ENCODE measurements around the gene ANKRD45.
A peak's percentile ranks its signal among the peaks of the same experiment; 100 is the strongest.
"Not testable (repeated sequence)": the region's sequence is repeated elsewhere in the genome, so short reads cannot be mapped to it uniquely, and the experiment has no call there.

ANKRD45 gene

DNA sequence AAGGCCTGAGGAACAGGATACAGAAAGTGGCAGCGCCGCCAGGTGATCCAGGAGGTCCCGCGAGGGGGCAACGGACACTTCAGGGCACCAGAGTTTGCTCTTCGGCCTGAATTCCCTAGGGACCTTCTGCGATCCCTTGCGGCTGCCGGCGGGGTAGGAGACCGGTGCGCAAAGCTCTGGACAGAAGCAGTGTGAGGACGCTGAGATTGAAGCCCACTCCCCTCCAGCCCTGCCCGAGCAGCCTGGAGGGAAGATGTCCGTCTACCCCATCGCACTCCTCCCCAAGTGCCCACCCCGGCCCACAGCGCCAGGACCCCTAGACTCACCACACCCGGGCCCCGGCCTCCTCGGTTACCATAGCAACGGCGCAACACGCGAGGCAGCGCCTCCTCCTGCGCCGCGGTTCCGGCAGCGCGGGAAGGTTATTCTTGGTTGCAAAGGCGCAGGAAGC is at the start of gene ANKRD45:
Gene ANKRD45 (minus strand): TSS at position 361 of the 451 bp plus-strand sequence. CDS start 10,433 bp downstream, outside the sequence.
- peak; percentile 1 for DNase-seq

GRCh38 chr1:173717238-173717637 is 47.6 kb upstream of the ANKRD45 start:
- no peak for DNase-seq

DNA sequence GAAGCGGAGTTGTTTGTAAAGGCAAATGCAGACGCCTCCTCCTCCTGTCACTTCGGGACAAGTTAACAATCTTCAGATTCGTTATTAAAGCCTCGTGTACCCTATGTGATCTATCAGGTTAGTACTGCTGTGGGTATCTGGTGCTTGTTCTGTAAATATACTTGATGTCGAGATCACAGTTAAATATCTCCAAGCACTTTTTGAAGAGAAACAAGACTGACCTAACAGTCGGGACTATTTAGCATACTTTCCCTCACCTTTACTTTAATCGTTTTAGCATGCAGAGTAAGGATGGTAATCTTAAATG is 45.8 kb upstream of the ANKRD45 start:
- no peak for DNase-seq

DNA sequence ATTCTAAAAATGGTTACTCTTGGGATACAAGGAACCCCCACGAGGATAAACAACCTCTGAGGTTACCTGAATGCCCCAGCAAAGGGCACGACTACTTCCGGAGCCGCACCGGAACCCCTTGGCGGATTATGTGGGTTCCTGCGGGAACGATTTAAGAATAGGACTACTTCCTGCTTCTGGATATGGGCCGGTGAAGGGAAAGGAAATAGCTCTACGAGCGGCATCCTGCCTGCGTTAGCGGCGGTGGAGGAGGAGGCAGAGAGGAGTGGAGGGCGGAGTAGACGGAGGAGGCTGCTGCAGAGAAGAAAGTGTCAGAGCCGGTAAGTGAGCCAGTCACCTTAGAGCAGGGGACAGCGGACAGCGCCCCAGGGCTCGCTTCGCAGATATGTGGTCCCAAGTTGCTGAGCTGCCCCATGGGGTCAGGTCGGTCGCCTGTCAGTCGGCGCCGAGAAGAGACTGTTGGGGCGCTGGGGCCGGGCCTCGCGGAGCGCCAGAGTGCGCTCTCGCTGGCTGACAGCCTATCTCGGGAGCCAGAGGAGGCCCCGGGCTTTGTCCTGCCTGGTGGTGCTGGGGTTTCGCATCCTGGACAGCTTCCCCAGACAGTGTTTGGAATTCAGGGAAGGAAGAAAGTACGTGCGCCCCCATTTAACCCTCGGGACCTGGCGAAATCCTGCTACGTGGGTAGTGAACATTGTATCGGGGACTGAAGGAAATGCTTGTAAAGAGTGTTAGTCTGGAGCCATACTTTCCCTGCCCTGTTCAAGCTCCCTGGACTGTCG is 45.3 kb upstream of the ANKRD45 start, which contains the start of gene KLHL20:
Gene KLHL20 (plus strand): TSS at position 223 of the 779 bp plus-strand sequence. CDS start 1,063 bp downstream, outside the sequence.
- DNase-seq = peak; percentile 69

GRCh38 chr1:173714441-173714758 is 44.7 kb upstream of the ANKRD45 start:
- no peak for DNase-seq

GRCh38 chr1:173708787-173709186 is 39.1 kb upstream of the ANKRD45 start:
- no peak for DNase-seq

DNA sequence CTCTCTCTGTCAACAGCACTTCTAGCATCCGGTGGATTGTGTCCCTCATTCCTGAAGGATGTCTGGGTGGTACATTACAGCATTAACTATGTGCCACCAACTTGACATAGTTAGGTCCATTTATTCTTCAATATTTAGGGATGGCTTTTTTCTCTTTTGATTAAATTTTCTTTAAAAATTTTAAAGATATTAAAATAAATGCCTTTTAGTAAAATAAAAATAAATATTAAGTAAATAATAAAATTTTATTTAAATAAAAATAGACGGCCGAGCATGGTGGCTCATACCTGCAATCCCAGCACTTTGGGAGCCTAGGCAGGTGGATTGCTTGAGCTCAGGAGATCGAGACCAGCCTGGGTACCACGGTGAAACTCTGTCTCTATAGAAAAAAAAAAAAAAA is 35.5 kb upstream of the ANKRD45 start:
- no peak for DNase-seq

- no peak for DNase-seq
Observed at GRCh38 chr1:173702736-173703135, 33.1 kb upstream of the ANKRD45 start.

- DNase-seq = not testable (repeated sequence)
Observed at GRCh38 chr1:173701299-173701698, 31.6 kb upstream of the ANKRD45 start.

DNA sequence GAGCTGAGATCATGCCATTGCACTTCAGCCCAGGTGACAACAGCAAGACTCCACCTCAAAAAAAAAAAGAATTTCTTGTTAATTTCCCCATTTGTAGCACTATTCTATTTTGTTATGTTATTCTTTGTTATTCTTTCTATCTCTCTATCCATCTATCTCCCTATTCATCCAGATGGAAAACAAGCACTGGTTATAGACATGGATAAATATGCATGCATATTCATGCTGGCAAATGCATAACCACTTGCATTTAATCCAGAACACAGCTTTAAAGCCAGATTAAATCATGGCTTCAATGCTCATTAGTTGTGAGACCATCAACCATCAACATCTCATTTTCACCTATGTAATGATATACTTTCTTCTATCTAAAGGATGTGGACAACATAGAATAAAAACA is 23.6 kb upstream of the ANKRD45 start:
- DNase-seq = no peak

- DNase-seq = no peak
Observed at GRCh38 chr1:173688300-173688699, 18.6 kb upstream of the ANKRD45 start.

DNA sequence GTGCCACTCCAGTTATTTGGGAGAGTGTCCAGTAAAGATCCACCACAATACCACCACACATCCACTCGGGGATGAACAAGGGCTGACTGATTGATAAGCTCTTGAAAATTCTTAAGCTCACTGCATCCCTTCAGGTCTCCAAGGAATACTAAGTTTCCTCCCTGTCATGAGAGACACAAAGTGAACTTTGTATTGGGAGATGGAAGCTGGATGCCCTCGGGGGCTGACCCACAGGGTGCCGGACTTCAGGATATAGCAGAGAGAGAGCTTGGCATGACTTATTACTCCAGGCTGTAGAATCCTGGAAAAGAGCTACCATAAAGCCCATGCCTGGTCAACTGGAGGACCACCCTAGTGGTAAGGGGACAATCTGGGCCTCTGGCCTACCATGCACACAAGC is 15.5 kb upstream of the ANKRD45 start:
- DNase-seq = not testable (repeated sequence)

DNA sequence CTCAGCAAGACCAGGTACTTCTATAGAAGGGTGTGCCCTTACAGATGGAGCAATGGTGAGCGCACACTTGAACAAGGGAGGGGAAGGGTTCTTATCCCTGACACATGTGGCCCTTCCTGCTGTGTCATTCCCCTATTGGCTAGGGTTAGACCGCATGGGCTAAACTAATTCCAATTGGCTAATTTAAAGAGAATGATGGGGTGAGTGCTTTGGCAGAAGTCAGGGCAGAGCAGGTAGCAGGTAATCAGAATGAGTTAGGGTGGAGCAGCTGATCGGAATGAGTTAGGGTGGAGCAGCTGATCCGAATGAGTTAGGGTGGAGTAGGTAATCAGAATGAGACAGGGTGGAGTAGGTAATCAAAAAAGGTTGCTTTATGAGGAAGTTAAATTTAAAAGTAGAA is 14.2 kb upstream of the ANKRD45 start:
- not testable (repeated sequence) for DNase-seq

DNA sequence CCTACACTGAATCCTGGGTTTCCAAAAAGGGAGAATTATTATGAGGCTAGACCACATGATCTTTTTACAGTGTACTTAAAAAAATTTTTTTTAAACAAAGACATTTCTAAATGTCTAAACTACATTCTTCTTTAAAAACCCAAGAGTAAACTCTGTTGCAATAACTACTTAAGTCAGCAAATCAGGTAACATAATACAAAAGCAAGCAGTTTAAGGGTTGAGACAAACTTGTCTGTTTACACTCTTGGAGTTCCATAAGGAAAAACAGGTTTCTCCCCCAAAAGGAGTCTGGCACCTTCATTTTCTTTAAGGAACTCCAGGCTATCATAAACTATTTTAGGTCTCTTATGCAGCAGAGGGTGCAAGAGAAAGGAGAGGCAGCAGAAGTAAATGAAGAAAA is 12.5 kb upstream of the ANKRD45 start:
- DNase-seq = no peak

GRCh38 chr1:173680152-173680551 is 10.5 kb upstream of the ANKRD45 start:
- DNase-seq = not testable (repeated sequence)

GRCh38 chr1:173674496-173674895 is 4.8 kb upstream of the ANKRD45 start:
- not testable (repeated sequence) for DNase-seq

- DNase-seq = no peak
Observed at GRCh38 chr1:173666646-173667045, 3.0 kb downstream of the ANKRD45 start.

DNA sequence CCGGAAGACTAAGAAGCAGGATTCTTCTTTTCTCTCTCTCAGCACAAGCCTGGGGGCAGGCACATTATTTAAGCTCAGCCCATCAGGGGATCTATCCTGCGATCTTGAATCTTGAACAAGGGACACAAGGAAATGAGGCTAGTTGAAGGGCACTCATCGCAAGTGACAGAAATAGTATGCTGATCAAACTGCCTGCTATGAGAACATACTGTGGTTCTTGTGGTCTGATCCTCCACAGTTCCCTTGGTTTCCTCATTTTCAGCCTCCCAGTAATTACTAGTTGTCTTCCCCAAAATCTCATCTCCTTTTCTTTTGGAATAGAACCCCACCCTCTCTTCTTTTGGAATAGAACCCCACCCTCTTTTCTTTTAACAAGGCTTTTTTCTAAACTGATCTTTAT is 6.5 kb downstream of the ANKRD45 start:
- DNase-seq = no peak

DNA sequence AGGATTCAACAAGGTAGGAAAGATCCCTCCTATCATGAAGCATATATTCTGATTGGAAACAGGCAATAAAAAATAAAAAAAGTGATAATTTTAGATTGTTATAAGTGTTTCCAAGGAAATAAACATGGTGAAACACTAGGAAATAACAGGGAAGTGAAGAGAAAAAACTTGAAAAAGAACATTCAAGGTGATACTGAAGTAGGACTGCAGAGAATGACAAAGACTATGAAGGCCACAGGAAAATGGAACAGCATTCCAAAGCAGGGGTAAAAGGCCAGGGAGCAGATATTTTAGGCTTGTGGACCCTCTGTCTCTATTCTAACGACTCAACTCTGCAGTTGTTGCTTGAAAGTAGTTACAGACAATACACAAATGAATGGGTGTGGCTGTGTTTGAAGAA is 7.9 kb downstream of the ANKRD45 start:
- no peak for DNase-seq

- no peak for DNase-seq
Observed at GRCh38 chr1:173661271-173661670, 8.4 kb downstream of the ANKRD45 start.

DNA sequence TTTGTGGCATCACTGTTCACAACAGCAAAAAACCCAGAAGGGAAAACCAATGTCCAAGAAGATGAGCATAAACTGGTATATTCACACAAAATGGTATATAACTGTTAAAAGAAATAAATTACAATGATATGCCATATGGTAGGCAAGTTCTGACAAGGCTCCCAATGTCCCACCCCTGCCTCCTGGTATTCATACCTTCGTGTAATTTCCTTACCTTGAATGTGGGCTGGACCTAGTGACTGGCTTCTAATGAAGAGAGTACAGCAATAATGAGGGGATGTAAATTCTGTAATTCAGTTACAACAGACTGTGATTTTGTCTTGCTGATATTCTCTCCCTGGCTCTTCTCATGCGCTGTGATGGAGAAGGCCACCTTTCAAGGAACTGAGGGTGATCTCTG is 9.3 kb downstream of the ANKRD45 start:
- no peak for DNase-seq

- DNase-seq = no peak
Observed at GRCh38 chr1:173648880-173649605, 20.6 kb downstream of the ANKRD45 start.

- no peak for DNase-seq
Observed at GRCh38 chr1:173646656-173647055, 23.0 kb downstream of the ANKRD45 start.

GRCh38 chr1:173642450-173643139 is 27.1 kb downstream of the ANKRD45 start:
- not testable (repeated sequence) for DNase-seq
